Cardiac muscle cell (in vitro differentiated cells and primary cell): ENCODE measurements around the gene ZNF536. TPM values are rescaled to one million over a fixed set of nuclear protein-coding genes. Genes with fewer than 3 reads are reported as not detected.

Experiments used
- DNase-seq, 2 donors: peaks; one replicate each; pipeline versions ENCODE4 v3.0.0 to v3.0.0-alpha.2; 2010 to 2017; ENCODE audit warnings: low read depth in 1 of 2, low spot score in 1 of 2
- H3K27ac ChIP-seq: fragments of 200-600 bp; sonication (generic); 2 replicates; pipeline ENCODE4 v1.5.1; 2016
- H3K27me3 ChIP-seq: fragments of 200-600 bp; sonication (generic); 2 replicates; pipeline ENCODE4 v1.6.0; 2016; ENCODE audit warnings: control low read depth
- H3K36me3 ChIP-seq: fragments of 200-600 bp; sonication (generic); 2 replicates; pipeline ENCODE4 v1.5.1; 2016; ENCODE audit warnings: control low read depth
- H3K4me1 ChIP-seq: fragments of 200-600 bp; sonication (generic); 2 replicates; pipeline ENCODE4 v1.8.1; 2017; ENCODE audit warnings: low read depth, mild to moderate bottlenecking, mixed run types
- H3K4me3 ChIP-seq: fragments of 200-600 bp; sonication (generic); 2 replicates; pipeline ENCODE4 v1.5.1; 2016; ENCODE audit warnings: mild to moderate bottlenecking
- H3K9me3 ChIP-seq: fragments of 200-600 bp; sonication (generic); 2 replicates; pipeline ENCODE4 v1.5.1; 2017; ENCODE audit warnings: low read depth, mild to moderate bottlenecking, control low read depth
- CTCF ChIP-seq: IDR thresholded peaks from 2 replicates; pipeline ENCODE4 v1.5.1; 2012; ENCODE audit warnings: low read depth, mild to moderate bottlenecking, low read length
- polyA plus RNA-seq: library from polyadenylated mRNA; unstranded; fragments of >200 nt; fragmentation: Nextera tagmentation; extraction: Ambion mirVana; gene quantifications from 2 replicates; pipeline ENCODE4 v1.2.1, GENCODE V29; 2016
- total RNA-seq: library from RNA; depleted of rRNA; stranded (reverse); fragments of >200 nt; gene quantifications from 2 replicates; pipeline ENCODE4 v1.2.3, GENCODE V29; 2016

The ZNF536 gene
- total and polyA plus RNA-seq, 2 experiments from 2014 or later = 0.12 to 0.39 TPM

- no peaks in the 10 kb centered on the region for H3K36me3 ChIP-seq
- DNase-seq = no peak
- peaks cover 5% of the 10 kb centered on the region for H3K27me3 ChIP-seq
These were observed 185.0 kb downstream of the ZNF536 start for GRCh38 chr19:30557212-30557611.

GRCh38 chr19:30557927-30558557, 185.9 kb downstream of the ZNF536 start:
- TF ChIP-seq CTCF = no peak
- no peak for DNase-seq
- no peaks in the 10 kb centered on the region for H3K9me3 ChIP-seq
- no peaks in the 10 kb centered on the region for H3K36me3 ChIP-seq
- no peak overlapping the region for H3K4me3 ChIP-seq
- no peaks in the 10 kb centered on the region for H3K4me1 ChIP-seq
- no peak overlapping the region for H3K27ac ChIP-seq
- peaks cover 5% of the 10 kb centered on the region for H3K27me3 ChIP-seq

More at GRCh38 chr19:30557212-30557611, 185.0 kb downstream of the ZNF536 start:
- Histone ChIP-seq H3K4me3 (no peak overlapping the region), H3K9me3 (no peaks in the 10 kb centered on the region), H3K27ac (no peak overlapping the region), H3K4me1 (no peaks in the 10 kb centered on the region)
- TF ChIP-seq CTCF = no peak

- no peak for TF ChIP-seq CTCF
These were observed 186.6 kb downstream of the ZNF536 start for GRCh38 chr19:30558793-30559192.

GRCh38 chr19:30559446-30559845, 187.3 kb downstream of the ZNF536 start:
- DNase-seq = no peak
- no peaks in the 10 kb centered on the region for H3K9me3 ChIP-seq
- peaks cover 5% of the 10 kb centered on the region for H3K27me3 ChIP-seq
- no peak overlapping the region for H3K4me3 ChIP-seq
- H3K27ac ChIP-seq = no peak overlapping the region
- H3K4me1 ChIP-seq = no peaks in the 10 kb centered on the region
- no peak for TF ChIP-seq CTCF
- H3K36me3 ChIP-seq = no peaks in the 10 kb centered on the region

More at GRCh38 chr19:30558793-30559192, 186.6 kb downstream of the ZNF536 start:
- no peaks in the 10 kb centered on the region for H3K9me3 ChIP-seq
- no peak overlapping the region for H3K27ac ChIP-seq
- DNase-seq = no peak
- H3K4me3 ChIP-seq = no peak overlapping the region
- no peaks in the 10 kb centered on the region for H3K4me1 ChIP-seq
- no peaks in the 10 kb centered on the region for H3K36me3 ChIP-seq
- H3K27me3 ChIP-seq = peaks cover 5% of the 10 kb centered on the region

- Histone ChIP-seq H3K9me3 (no peaks in the 10 kb centered on the region), H3K4me1 (no peaks in the 10 kb centered on the region), H3K27me3 (peaks cover 3% of the 10 kb centered on the region), H3K27ac (no peak overlapping the region), H3K36me3 (no peaks in the 10 kb centered on the region), H3K4me3 (no peak overlapping the region)
- DNase-seq = no peak
- TF ChIP-seq CTCF = no peak
These were observed 190.8 kb downstream of the ZNF536 start for GRCh38 chr19:30562981-30563380.
